Stimulated activated CD8-positive, alpha-beta memory T cell treated with anti-CD3 and anti-CD28 coated beads, Interleukin-12 subunit alpha, Interleukin-12 subunit beta, amount 100 ng/mL, for 1 hour (primary cell): ENCODE measurements around the gene PRTFDC1.

ENCODE experiments used
- DNase-seq: peaks from one replicate; pipeline ENCODE4 v3.0.0-alpha.2; 2020; ENCODE audit warnings: low read depth

PRTFDC1 gene

DNA sequence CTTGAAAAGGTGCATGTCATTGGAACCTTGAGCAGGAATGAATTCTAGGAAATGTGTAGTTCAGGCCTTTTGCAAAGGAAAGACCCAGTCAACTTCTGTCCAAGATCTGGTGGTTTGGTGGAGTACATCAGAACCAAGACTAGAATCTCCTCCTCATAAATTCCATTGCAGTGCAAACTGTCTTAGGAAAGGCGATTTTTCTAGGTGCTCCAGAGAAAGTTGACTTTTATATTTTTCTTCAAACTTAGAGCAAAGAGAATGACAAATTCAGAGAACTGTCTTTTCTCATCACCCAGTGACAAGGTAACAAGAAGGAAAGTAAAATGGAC lies 50.0 kb downstream of the PRTFDC1 start:
- no peak for DNase-seq

GRCh38 chr10:24901686-24902399 lies 50.6 kb downstream of the PRTFDC1 start:
- DNase-seq: no peak

DNA sequence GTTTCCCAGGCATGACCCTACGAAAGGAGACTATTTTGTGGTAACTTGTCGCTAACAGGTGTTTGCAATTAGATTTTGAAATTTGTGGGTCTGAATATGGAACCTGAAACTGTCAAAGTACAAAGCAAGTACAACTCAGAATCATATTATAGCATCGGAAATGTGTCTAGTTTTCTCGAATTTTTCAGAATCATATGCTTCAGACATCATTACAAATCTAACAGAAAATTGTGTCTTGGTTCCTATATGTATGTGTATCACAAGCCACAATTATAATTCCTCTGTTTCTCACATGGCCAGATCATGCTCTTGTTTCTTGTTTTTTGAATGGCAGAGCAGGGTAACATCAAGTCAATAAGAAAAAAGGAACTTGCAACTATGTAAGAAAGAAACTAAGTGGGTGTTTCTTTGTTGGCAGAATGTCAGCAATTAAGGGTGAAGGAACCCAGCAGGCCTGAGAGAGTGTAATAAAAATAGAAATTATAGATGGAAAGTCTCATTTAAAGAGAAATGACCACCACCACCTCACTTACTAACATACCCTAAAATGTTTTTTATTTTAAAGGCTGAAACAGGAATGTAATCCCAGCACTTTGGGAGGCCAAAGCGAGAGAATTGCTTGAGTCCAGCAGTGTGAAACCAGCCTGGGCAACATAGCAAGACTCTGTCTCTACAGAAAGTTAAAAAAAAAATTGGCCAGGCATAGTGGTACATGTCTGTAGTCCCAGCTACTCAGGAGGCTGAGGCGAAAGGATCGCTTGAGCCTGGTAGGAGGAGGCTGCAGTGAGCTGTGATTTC lies 51.3 kb downstream of the PRTFDC1 start:
- no peak for DNase-seq

- DNase-seq: no peak
These were observed 52.8 kb downstream of the PRTFDC1 start for GRCh38 chr10:24899571-24899970.

DNA sequence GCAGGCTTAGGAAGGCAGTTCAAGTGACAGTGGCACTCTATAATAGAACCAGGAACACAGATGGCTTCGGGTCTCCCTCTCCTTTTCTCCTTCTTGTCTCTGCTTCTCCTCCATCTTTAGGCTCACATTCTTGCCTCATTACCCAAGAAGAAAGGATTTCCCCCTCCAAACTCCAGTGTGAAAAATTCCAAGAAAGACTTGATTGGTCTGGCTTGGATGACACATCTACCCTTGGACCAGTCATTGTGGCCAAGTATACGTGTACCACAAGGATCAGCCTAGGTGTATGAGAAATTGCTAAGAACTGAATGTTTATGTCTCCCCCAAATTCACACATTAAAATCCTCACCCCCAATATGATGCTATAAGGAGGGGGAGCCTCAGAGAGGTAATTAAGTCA lies 53.9 kb downstream of the PRTFDC1 start:
- DNase-seq: no peak

- no peak for DNase-seq
These were observed 55.0 kb downstream of the PRTFDC1 start for GRCh38 chr10:24897326-24897926.

DNA sequence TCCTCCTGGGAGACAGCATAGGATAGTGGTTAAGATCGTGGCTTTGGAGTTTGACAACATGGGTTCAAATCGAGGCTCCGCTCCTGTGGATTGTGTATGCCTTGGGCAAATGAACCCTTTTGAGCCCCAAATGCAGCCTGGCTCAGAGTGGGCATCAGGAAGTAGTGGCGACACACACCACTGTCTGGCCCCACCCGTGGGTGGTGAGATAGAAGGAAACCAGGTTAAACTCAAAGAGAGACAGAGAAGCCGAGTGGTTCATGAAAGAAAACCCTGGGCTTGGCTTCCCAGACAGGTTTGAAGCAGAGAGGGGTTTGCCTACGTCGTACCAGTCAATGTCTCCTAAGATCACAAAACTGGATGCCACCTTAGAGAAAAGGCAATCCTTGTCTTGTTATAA lies 57.7 kb downstream of the PRTFDC1 start:
- DNase-seq: no peak

GRCh38 chr10:24894309-24894708 lies 58.1 kb downstream of the PRTFDC1 start:
- DNase-seq: no peak

DNA sequence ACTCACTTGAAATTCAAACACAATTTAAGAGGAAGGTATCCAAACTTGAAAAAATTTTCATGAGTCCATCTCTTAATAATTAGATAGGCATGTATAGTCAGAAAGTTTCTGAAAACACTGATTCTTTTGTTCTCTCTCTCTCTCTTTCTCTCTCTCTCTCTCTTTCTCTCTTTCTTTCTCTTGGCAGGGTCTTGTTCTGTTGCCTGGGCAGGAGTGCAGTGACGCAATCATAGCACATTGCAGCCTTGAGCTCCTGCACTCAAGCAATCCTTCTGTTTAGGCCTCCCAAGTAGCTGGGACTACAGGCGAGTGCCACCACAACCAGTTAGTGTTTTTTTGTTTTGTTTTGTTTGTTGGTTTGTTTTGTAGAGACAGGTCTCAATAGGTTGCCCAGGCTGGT lies 59.3 kb downstream of the PRTFDC1 start:
- no peak for DNase-seq

DNA sequence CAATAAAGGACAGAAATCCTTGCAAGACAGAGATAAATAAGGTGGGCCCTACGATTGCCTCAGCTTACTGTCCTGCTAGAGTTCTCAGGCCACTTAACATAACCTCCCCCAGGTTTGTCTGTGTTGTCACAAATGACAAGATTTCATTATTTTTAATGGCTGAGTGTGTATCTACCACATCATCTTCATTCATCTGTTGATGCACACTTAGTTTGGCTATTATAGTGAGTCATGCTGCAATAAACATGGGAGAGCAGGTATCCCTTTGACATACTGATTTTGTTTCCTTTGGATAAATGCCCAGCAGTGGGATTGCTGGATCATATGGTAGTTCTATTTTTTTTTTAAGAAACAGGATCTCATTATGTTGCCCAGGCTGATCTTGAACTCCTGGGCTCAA lies 60.6 kb downstream of the PRTFDC1 start:
- no peak for DNase-seq

DNA sequence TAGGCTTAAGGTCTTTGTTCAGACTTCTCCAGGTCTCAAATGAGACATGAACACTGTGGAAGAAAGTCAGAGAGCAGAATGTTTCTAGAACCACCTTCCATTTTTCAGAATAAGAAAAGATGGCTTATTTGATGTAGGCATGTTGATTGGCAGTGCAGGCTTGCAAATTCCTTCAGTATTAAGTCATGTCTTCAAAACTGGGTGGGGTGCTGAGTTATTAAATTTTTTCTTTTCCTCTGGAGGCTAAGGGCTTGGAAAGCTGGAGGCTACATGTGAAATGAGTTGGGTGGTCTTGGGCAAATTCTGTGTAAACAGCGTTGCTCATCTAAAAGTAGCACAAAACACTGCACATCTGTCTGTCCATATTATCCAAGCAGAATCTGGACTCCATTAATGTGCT lies 62.8 kb downstream of the PRTFDC1 start:
- DNase-seq: no peak

DNA sequence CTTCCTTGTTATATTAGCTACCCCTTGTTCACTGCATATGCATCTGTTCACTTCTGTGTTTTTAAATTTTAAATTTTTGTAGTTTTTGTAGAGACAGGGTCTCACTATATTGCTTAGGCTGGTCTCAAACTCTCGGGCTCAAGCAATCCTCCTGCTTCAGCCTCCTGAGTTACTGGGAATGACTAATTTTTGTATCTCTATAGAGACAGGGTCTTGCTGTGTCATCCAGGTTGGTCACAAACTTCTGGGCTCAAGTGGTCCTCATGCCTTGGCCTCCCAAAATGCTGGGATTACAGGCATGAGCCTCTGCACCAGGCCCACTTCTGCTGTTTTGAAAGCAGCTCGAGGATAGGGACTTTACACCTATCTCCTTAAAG lies 64.6 kb downstream of the PRTFDC1 start:
- DNase-seq: no peak

DNA sequence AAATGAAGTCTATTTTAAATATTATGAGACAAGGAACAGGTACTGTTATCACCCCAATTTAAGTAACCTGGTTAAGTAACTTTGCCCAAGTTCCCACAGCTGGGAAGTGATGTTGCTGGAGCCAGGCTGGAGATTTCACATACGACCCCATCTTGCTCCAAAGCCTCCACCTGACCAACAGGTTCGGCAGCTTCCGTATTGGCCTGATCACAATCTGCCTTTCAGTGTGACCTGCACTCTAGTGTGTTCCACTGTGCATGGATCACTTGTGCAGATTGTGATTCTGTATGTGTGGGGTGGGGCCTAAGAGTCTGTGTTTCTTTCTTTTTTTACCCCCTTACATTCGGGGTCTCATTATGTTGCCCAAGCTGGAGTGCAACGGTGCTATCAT lies 66.1 kb downstream of the PRTFDC1 start:
- DNase-seq: no peak

- no peak for DNase-seq
These were observed 66.7 kb downstream of the PRTFDC1 start for GRCh38 chr10:24885551-24886289.

DNA sequence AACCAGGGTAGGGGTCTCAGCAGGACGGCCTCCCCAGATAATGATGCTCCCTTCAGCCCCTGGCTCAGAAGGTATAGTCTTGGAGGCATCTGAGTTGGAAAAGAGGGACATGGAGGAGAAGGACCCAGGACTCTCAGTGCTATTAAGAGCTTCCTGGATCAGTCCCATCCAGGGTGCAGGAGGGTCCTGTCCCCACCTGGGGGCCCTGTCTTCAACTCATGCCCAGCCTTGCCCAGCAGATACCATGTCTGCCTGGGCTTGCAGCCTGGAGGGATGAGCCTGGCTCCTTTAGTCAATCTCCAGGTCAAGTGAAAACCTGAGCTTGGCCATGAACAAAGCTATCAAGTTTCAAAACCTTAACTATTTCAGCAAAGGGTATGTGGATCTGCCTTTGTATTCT lies 67.6 kb downstream of the PRTFDC1 start:
- no peak for DNase-seq

DNA sequence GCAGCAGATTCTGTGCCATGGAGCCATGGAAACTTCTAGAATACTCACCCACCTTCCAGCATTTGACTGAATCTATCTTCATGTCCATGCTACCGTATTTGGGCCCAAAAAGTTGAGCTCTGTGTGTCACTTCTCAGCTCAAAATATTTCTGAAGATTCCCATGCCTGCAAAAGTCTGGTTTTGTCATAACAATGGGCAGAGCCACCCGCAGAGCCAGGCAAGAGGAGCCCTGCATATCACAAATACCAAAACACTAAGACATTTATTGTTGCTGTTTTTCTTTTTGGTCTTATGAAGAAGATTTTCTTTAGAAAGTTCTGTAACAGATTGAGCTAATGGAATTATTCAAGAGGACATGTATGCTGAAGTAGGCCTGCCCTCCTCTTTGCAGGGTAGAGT lies 68.1 kb downstream of the PRTFDC1 start:
- no peak for DNase-seq

DNA sequence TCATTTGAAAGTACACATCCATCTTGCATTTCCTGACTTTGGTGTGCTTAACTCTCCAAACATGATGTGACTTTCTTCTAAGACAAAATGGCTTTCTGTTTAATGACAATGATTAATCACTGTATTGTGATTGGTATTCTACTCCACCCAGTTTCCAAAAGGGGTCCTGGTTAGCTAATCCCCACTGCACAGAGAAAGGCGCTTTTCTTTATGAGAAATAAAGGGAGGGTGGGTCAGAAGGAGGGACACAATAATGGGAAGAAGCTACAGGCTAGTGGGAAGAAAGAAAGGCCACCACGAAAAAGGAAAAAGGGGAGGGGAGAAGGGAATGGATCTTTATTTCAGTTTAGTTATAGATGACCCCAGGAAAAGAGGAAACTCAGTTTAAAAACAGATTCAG lies 69.2 kb downstream of the PRTFDC1 start:
- DNase-seq: no peak

DNA sequence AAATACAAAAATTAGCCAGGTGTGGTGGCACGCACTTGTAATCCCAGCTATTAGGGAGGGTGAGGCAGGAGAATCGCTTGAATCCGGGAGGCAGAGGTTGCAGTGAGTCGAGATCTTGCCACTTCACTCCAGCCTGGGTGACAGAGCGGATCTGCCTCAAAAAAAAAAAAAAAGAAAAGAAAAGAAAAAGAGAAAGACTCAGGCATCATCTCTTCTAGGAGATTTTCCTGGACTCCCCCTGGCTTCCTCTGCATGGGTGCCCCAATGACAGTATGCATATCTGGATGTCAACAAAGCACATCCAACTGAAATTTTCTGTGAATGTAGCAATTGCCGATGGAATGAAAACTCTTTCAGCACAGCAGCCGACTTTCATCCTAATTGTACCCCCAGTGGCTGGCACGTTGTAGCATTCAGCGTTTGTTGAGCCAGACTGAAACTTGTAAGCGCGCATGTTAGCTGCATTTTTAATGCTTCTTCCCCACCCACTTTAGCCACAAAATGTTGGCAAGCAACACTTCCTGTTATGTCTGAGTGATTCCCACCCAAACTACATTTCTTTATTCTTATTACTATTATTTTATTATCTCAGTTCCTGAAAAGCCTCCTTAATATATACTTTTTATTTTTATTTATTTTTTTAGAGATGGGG lies 70.2 kb downstream of the PRTFDC1 start:
- no peak for DNase-seq

DNA sequence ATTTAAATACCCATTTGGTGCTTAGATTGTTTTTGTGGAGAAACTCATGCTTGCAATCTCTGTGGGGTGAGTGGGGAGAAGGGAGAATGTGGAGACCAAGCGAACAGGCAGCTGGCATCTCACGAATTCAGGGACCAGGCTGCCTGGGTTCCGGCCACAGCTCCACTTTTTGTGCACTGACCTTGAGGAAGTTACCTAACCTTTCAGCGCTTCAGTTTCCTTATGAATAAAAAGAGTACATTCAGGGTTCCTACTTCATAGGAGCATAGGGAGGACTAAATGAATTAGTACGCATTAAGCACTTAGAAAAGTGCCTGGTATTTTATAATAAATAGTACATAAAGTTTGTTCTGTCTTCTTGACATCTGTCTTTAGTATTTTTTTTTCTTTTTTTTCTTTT lies 72.5 kb downstream of the PRTFDC1 start:
- DNase-seq: no peak

DNA sequence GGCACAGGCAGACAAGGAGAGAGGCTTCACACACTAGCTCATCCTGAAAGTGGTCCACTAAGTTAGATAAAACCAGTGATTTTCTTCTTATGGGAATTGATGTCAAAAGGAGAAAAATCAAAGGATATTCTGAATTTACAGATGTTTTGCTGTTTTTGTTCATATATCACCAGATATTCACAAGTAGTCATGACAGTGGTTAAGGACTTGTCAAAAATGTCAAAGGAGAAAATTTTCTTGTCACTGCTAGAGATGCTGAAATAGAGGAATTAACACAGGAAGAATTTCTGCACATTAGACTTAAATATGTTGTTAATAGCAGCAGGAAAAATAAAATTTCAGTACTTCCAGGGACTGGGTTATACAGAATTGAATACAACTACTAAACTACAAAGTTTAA lies 78.3 kb downstream of the PRTFDC1 start:
- DNase-seq: no peak

DNA sequence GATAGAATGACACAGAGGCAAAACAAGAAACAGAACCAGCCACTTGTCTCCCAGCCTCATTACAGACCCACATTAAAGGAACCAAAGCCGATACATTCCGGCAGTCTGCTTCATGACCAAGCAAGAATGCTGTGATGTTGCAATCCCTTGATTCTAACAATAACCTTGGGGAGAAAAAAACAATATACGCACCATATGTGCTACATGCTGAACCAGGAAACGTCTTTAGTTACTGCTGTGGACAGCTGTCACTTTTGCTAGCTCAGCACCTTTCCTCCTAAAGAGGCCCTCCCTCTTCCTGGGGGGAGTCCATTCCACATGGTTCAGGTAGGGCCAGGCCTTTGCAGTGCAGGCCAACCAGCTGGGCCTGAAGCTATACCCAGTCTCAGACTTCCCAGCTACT lies 79.1 kb downstream of the PRTFDC1 start:
- DNase-seq: no peak

DNA sequence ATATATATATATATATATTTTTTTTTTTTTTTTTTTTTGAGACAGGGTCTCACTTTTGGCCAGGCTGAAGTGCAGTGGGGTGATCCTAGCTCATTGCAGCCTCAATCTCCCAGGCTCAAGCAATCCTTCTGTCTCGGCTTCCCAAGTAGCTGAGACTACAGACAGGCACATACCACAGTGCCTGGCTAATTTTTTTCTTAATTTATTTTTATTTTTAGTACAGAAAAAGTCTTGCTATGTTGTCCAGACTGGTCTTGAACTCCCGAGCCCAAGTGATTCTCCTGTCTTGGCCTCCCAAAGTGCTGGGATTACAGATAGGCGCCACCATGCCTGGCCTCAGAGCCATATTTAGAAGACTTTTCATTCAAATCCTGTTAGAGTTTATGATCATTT lies 79.6 kb downstream of the PRTFDC1 start:
- no peak for DNase-seq
